GM21723 (cell line): ENCODE measurements around the gene NME4.

ENCODE experiments used
- ATAC-seq: cut with Tn5 transposase; IDR thresholded peaks from one replicate; pipeline ENCODE4 v1.9.1; 2021; ENCODE audit warnings: mild to moderate bottlenecking, moderate library complexity; ENCODE audit not compliant: unreplicated experiment

Gene NME4

DNA sequence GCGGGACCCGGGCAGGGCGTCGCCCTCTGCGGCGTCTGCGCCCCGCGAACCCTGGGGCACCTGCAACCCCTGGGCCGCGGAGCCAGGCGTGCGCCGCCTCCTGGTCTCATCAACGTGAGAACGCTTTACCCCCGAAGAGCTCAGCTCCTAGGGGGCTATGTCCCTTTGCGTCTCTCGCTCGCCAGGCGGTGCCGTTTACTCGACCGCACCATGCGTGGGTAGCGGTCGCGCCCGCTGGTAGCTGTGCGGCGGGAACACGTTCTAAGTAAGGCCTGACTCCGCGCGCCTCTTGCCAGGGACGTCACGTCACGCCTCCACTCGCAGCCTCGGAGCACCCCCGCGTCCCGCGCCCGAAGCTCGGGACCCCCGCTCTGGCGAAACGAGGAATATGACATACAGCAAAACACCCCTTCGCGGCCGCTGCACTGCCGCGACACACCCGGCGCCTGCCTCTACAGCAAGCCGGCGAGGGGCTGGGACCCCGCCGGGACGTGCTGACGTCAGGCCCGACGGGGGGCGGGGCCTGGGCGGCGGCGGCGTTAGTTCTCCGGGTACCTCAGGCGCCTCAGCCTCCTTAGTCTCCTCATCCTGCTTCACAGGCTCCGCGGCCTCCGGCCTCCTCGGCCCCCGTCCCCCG is 28.2 kb downstream of the NME4 start, which contains the start of gene RAB11FIP3:
RAB11FIP3 (plus strand) TSS at position 568 of the 637 bp plus-strand sequence. CDS start 358 bp downstream, outside the sequence.
- ATAC-seq, result peak; percentile 85

DNA sequence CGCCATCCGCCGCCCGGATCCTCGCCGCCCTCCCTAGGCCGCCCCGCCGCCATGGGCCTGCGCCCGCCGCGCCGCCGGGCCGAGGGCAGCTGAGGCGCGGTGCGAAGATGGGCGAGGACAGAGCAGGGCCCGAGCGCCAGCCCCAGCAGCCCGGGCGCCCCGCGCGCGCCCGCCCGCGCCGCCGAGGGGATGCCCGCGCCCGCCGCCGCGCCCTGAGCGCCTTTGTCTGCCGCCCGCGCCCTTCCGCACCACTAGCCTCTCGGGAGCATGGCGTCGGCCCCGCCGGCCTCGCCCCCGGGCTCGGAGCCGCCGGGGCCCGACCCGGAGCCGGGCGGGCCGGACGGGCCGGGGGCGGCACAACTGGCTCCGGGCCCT is 28.7 kb downstream of the NME4 start:
- peak; percentile 46 for ATAC-seq

DNA sequence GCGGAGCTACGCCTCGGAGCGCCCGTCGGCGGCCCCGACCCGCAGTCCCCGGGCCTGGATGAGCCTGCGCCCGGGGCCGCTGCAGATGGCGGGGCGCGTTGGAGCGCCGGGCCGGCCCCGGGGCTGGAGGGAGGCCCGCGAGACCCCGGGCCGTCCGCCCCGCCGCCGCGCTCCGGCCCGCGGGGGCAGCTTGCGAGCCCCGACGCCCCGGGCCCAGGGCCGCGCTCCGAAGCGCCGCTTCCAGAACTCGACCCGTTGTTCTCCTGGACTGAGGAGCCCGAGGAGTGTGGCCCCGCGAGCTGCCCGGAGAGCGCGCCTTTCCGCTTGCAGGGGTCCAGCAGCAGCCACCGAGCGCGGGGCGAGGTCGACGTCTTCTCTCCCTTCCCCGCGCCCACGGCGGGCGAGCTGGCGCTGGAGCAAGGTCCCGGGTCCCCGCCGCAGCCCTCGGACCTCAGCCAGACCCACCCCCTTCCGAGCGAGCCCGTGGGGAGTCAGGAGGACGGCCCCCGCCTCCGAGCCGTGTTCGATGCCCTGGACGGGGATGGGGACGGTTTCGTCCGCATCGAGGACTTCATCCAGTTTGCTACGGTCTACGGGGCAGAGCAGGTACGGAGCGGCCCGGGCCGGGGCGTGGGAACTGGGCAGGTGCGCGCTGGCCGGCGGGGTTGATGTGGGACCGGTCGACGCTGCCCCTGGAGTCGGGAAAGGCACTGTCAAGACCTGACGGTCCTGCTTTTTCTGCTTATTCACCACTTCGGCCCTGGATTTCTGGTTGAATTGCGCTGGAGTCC is 29.3 kb downstream of the NME4 start:
- peak; percentile 24 for ATAC-seq

DNA sequence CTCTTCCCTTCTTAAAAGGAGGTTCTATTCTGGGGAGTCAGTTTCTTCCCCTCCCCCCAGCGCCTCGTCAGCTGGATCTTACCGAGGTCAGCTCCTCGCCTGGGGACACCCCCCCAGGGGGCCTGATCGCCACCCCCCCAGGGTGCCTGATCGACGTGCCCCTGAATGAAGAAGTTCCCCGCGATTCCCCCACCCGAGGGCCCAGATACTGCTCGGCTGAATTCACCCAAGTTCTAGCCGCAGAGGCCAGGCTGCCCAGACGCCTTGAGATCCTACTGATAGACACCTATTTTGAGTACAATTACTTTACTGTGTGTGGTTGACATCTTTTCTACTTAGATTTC is 29.9 kb downstream of the NME4 start:
- no peak for ATAC-seq

DNA sequence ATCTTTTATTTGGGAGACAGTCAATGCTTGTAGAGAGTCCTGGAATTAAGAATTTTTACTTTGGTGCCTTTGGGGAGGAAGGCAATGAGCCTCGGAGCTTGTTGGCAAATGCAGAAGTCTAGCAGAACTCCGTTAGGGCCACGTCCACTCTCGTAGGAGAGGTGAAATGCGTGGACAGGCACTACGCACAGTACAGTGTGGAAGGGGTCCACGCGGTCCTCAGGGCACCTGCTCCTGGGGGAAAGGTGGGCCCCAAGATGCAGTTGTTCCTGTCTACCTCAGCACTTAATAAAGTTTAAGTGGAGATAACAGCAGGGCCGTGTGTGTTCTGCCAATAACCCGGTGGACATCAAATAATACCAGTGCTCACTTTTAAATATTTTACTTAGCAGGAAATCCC is 30.3 kb downstream of the NME4 start:
- no peak for ATAC-seq

DNA sequence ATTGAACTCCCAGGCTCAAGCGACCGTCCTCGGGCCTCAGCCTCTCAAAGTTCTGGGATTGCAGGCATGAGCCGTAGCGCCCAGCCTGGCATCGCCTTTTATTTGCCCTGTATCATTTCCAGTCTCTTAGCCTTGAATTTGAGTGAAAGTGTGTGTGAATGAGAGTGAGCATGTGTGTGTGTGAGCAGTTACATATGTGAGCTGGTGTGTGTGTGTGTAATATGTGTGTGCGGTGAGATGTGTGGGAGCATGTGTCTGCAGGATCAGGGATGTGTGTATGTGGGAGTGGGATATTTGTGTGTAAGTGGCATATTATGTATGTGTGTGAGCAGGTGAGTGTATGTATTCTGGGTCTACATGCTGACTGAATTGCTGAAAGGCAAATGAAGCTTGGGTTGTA is 33.9 kb downstream of the NME4 start:
- no peak for ATAC-seq

DNA sequence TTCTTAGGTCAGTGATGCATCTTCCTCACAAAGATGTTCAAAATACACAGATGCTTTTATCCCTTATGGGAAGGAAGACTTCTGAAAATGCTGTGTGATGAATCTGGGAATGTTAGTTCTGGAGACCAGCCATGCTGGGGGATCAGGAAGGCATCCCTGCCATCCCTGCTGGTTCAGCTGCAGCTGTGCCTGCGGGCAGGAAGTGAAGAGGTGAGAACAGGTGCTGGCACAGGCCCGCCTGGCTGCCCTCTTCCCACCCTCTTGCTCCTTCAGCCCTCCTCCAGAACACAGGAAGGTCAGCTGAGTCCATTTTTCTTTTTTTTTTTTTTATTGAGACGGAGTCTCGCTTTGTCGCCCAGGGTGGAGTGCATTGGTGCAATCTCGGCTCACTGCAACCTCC is 43.6 kb downstream of the NME4 start:
- no peak for ATAC-seq

DNA sequence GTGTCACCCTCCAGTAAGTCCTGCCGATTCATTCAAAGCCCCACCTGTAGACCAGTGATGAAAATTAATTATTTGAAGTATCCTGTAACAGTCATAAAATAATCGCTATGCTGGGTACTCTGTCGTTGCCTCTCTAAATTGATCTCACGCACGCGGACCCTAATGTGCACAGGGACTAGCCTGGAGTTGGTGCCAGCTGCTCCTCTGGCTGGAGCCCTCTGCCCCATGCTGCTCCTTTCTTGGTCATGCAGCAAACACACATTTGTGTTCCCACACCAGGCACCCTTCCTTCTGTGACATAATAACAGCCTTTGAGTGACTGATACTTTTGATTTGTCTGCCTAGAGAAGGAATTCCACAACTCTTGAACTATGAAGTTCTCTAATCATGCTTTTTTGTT is 44.4 kb downstream of the NME4 start:
- no peak for ATAC-seq

DNA sequence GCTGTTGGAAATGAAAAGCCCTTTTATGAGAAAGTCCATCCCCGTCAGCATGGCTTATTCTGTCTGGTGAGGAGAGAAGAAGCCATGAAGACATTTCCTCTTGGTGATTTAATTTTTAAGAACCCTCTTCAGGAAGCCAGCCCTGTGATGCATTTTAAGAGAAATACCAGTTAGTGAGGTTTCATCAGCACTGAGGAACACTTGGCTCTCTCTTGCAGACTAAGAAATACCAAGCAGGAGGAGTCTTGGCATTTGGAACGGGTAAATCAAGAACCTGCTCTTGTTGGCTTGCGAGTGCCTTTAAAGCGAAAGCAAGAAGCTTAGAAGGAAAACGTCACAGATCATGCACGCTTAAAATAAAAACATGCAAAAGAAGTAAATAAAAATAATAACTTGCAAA is 46.0 kb downstream of the NME4 start:
- no peak for ATAC-seq

DNA sequence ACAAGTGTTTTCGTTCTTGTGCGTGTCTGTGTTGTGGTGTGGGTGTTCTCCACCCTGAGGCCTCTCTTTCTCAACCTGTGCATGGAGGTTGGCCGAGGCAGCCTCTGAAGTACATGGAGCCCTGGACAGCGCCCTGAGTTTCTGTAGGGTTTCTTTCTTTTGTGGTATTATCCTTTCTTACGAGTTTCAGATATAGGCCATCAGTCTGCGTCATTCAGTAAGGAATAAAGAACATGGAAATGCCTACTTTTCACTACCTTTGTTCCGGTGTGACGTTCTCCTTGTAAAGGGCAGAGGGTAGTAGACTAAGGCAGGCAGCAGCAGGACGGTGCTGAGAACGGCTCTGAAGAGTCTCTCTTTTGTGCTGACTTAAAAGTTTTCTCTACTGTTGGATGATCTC is 47.0 kb downstream of the NME4 start:
- ATAC-seq, result no peak

DNA sequence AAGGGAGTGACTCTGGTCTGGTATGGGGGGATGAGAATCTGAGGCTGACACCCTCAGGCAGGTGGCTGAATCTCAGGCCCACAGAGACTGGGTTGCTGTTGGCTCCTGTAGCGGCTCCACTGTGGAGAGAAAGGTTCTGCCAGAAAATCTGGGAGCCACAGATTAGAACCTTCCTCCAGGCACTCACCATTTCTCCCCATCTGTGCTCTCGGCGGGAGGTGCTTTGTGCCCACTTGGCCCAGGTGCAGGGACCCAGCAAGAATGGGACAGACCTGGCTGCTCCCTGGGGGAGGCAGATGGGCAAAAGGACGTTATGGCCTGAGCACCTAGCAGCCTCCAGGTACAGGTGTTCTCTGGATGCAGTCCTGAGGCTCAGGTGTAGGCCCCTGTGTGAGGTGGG is 48.6 kb downstream of the NME4 start:
- no peak for ATAC-seq
